GM23248 (cell line): ENCODE data around the gene S100A4. TPM values are rescaled to one million over a fixed set of nuclear protein-coding genes. Genes with fewer than 3 reads are reported as not detected.

ENCODE experiments used
- DNase-seq: peaks from one replicate; pipeline ENCODE4 v3.0.0-alpha.2; 2015
- H2AFZ ChIP-seq: fragments of 200-600 bp; sonication (generic); 2 replicates; pipeline ENCODE4 v1.6.1; 2016; ENCODE audit warnings: antibody characterized with exemption
- H3F3A ChIP-seq: fragments of 200-600 bp; sonication (generic); 2 replicates; pipeline ENCODE4 v1.6.1; 2016; ENCODE audit warnings: mild to moderate bottlenecking, antibody characterized with exemption, mixed run types; ENCODE audit not compliant: insufficient read depth
- H3K27ac ChIP-seq: fragments of 200-600 bp; sonication (generic); 2 replicates; pipeline ENCODE4 v1.5.1; 2016; ENCODE audit warnings: mild to moderate bottlenecking
- H3K27me3 ChIP-seq: fragments of 200-600 bp; sonication (generic); replicated peaks from 2 replicates; pipeline ENCODE4 v1.6.1; 2016; ENCODE audit warnings: mild to moderate bottlenecking; ENCODE audit not compliant: insufficient read depth
- H3K36me3 ChIP-seq: fragments of 200-600 bp; sonication (generic); 2 replicates; pipeline ENCODE4 v1.6.1; 2016; ENCODE audit warnings: low read depth, mild to moderate bottlenecking
- H3K4me1 ChIP-seq: fragments of 200-600 bp; sonication (generic); 2 replicates; pipeline ENCODE4 v1.6.1; 2016; ENCODE audit warnings: mild to moderate bottlenecking; ENCODE audit not compliant: insufficient read depth
- H3K4me2 ChIP-seq: fragments of 200-600 bp; sonication (generic); one replicate; pipeline ENCODE4 v1.6.1; 2016; ENCODE audit warnings: mild to moderate bottlenecking; ENCODE audit not compliant: unreplicated experiment
- H3K4me3 ChIP-seq: fragments of 200-600 bp; sonication (generic); 2 replicates; pipeline ENCODE4 v1.5.1; 2016; ENCODE audit warnings: mild to moderate bottlenecking
- H3K79me2 ChIP-seq: fragments of 200-600 bp; sonication (generic); 2 replicates; pipeline ENCODE4 v1.6.1; 2016; ENCODE audit warnings: mild to moderate bottlenecking; ENCODE audit not compliant: insufficient read depth
- H3K9ac ChIP-seq: fragments of 200-600 bp; sonication (generic); 2 replicates; pipeline ENCODE4 v1.6.1; 2016; ENCODE audit warnings: mild to moderate bottlenecking
- H3K9me2 ChIP-seq: fragments of 200-600 bp; sonication (generic); 2 replicates; pipeline ENCODE4 v1.6.1; 2016; ENCODE audit warnings: mixed run types, mild to moderate bottlenecking, moderate library complexity; ENCODE audit not compliant: insufficient read depth
- H3K9me3 ChIP-seq: fragments of 200-600 bp; sonication (generic); one replicate; pipeline ENCODE4 v1.6.1; 2017; ENCODE audit warnings: low read depth
- H4K20me1 ChIP-seq: fragments of 200-600 bp; sonication (generic); 2 replicates; pipeline ENCODE4 v1.6.0; 2016; ENCODE audit not compliant: insufficient read depth
- EZH2 ChIP-seq: fragments of 200-600 bp; sonication (generic); IDR thresholded peaks from 2 replicates; pipeline ENCODE4 v1.6.1; 2018; ENCODE audit warnings: antibody characterized with exemption, mild to moderate bottlenecking; ENCODE audit not compliant: insufficient read depth, poor library complexity, severe bottlenecking
- EZH2phosphoT487 ChIP-seq: fragments of 200-600 bp; sonication (generic); IDR thresholded peaks from 2 replicates; pipeline ENCODE4 v1.6.1; 2018; ENCODE audit warnings: antibody characterized with exemption, moderate library complexity, mild to moderate bottlenecking, low read depth; ENCODE audit not compliant: insufficient read depth
- WGBS, 2 experiments: methylation state at CpG; one replicate each; pipeline ENCODE4 v1.1.6; 2015 to 2017; ENCODE audit warnings: low lambda C conversion rate in 2 of 2, low coverage in 1 of 2; ENCODE audit errors: missing lambda C conversion rate in 2 of 2; 5-methylcytosine and 5-hydroxymethylcytosine counted together
- in situ Hi-C: fragments of 300-500 bp; cut with MboI; formaldehyde crosslinking; loops from 2 replicates; pipeline ENCODE4 v1.15.0; 2020
- polyA plus RNA-seq: library from polyadenylated mRNA; unstranded; fragments of >200 nt; fragmentation: Nextera tagmentation; extraction: Ambion mirVana; gene quantifications from 2 replicates; pipeline ENCODE4 v1.2.1, GENCODE V29; 2016
- total RNA-seq: library from RNA; depleted of rRNA; stranded (reverse); fragments of >200 nt; shearing (Covaris generic); gene quantifications from 2 replicates; pipeline ENCODE4 v1.2.3, GENCODE V29; 2014

Gene S100A4
- total and polyA plus RNA-seq, 2 experiments from 2014 or later: 236 to 610 TPM

DNA sequence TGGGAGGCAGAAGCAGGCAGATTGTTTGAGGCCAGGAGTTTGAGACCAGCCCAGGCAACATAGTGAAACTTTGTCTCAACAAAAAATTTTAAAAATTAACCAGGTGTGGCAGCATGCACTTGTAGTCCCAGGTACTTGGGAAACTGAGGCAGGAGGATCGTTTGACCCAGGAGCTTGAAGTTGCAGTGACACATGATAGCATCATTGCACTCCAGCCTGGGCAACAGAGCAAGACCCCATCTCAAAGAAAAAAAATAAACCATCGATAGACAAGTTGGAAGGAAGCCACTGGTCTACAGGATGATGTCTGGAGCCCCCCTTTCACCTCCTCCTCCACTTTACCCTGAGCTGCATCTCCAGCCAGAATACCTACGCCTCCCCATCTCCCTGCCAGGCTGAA, 26.4 kb downstream of the S100A4 start:
- WGBS, 2 experiments: 89 to 91% methylated on average over 3 of the region's 3 CpGs
- Histone ChIP-seq H3K27me3 (no peaks in the 10 kb centered on the region), H3K27ac (no peak overlapping the region), H4K20me1 (no peaks in the 10 kb centered on the region), H3K9me2 (no peaks in the 10 kb centered on the region), H3F3A (0 out of 2 replicates have a peak, but pooled peaks cover under 1% of the 10 kb centered on the region), H3K4me2 (no peak overlapping the region), H3K9me3 (no peaks in the 10 kb centered on the region), H3K79me2 (no peaks in the 10 kb centered on the region), H3K4me3 (no peak overlapping the region), H3K4me1 (no peaks in the 10 kb centered on the region), H2AFZ (no peak overlapping the region), H3K9ac (no peak overlapping the region), H3K36me3 (no peaks in the 10 kb centered on the region)
- TF ChIP-seq EZH2: no peak
- no peak for TF ChIP-seq EZH2phosphoT487
- in situ Hi-C loops: no loop called here
- no peak for DNase-seq

DNA sequence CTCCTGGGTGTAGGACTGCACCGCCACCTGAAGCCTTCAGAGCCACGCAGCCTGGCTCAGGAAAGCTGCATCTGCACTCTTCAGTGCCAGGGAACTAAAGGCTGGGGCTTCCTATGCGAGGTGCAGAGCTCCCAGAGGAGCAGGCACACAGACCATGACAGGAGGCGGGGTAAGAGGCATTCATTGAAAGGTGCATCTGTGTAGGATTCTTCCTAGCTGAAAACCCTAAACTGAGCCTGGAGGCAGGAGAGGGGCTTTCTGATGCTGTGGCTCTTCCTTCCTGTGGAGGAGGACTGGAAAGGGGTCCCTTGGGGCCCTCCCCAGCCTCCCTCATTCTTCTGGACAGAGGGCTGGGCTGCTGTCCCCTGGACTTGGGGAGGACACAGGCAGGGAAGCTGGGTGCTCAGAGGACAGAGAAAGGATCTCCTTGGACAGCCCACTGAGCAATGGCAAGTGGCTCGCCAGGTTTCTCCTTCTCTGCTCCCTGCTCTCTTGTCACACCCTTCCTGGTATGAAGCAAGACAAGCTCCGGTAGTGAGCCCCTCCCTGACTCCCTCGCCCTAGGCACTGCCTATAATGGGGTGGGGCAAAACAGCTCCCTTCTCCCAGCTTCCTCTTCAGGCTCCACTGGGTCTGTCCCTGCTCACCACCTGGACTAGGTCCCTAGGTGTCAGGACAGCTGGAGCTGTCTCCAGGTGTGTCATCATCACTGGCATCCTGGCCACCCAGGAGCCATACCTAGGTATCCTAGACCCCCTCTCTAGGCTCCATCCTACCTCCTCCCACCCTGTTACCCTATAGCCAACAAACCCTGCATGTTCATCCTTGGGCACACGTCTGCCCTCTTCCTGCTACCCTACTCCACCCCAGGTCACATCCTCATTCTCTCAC, 29.9 kb downstream of the S100A4 start:
- no peak for DNase-seq
- no peak overlapping the region for H3K4me3 ChIP-seq
- H3K4me2 ChIP-seq: no peak overlapping the region
- WGBS, 2 experiments: 45 to 52% methylated on average over 8 of the region's 8 CpGs
- H3K79me2 ChIP-seq: no peaks in the 10 kb centered on the region
- no peak overlapping the region for H2AFZ ChIP-seq
- TF ChIP-seq EZH2 (no peak), EZH2phosphoT487 (no peak)
- H3K4me1 ChIP-seq: peaks cover 5% of the 10 kb centered on the region; the same call in 1 of the 2 replicates
- H3K36me3 ChIP-seq: no peaks in the 10 kb centered on the region
- no peak overlapping the region for H3K9ac ChIP-seq
- H3F3A ChIP-seq: no peaks in the 10 kb centered on the region
- H3K9me2 ChIP-seq: no peaks in the 10 kb centered on the region
- no peak overlapping the region for H3K27ac ChIP-seq
- H3K9me3 ChIP-seq: no peaks in the 10 kb centered on the region
- H4K20me1 ChIP-seq: no peaks in the 10 kb centered on the region
- in situ Hi-C loops: no loop called here
- H3K27me3 ChIP-seq: no peaks in the 10 kb centered on the region

DNA sequence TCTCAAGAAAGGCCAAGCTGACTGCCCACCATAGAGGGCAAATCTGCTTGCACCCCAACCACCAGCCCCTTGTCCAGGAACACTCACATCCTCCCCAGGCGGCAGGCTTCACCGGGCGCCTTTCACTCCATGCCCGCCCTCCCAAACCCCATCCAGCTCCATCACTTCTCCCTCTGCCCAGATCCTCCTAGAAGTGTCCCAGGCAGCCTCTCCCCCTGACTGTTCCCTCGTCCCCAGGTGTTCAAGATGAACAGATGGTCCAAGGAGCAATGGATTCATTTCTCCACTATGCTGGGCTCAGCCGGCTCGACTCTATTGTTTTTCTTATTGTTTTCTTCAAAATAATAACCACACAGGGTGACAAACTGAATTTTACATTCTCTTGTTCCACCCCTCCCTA, 31.9 kb downstream of the S100A4 start:
- in situ Hi-C loops: no loop called here
- Histone ChIP-seq H3K79me2 (no peaks in the 10 kb centered on the region), H4K20me1 (no peaks in the 10 kb centered on the region), H3K27me3 (no peaks in the 10 kb centered on the region), H2AFZ (no peak overlapping the region), H3K4me2 (no peak overlapping the region), H3F3A (peaks cover 5% of the 10 kb centered on the region; the same call in 1 of the 2 replicates), H3K9me2 (no peaks in the 10 kb centered on the region), H3K36me3 (no peaks in the 10 kb centered on the region), H3K4me1 (peaks cover 5% of the 10 kb centered on the region; the same call in 1 of the 2 replicates), H3K4me3 (no peak overlapping the region), H3K9me3 (no peaks in the 10 kb centered on the region), H3K27ac (no peak overlapping the region), H3K9ac (no peak overlapping the region)
- TF ChIP-seq EZH2 (no peak), EZH2phosphoT487 (no peak)
- no peak for DNase-seq
- WGBS, 2 experiments: 95 to 100% methylated on average over 7 of the region's 7 CpGs

- no peaks in the 10 kb centered on the region for H4K20me1 ChIP-seq
- no peaks in the 10 kb centered on the region for H3K36me3 ChIP-seq
- 84 to 91% methylated on average over 3 of the region's 3 CpGs for WGBS, 2 experiments
Observed at GRCh38 chr1:153513023-153513422, 32.6 kb downstream of the S100A4 start.

More at GRCh38 chr1:153513023-153513422, 32.6 kb downstream of the S100A4 start:
- H3K4me1 ChIP-seq: peaks cover 10% of the 10 kb centered on the region
- no peak overlapping the region for H3K27ac ChIP-seq
- peaks cover 5% of the 10 kb centered on the region; the same call in 1 of the 2 replicates for H3F3A ChIP-seq
- TF ChIP-seq EZH2 (no peak), EZH2phosphoT487 (no peak)
- H2AFZ ChIP-seq: no peak overlapping the region
- H3K4me3 ChIP-seq: no peak overlapping the region
- no peak overlapping the region for H3K9ac ChIP-seq
- no peaks in the 10 kb centered on the region for H3K79me2 ChIP-seq
- in situ Hi-C loops: no loop called here
- no peaks in the 10 kb centered on the region for H3K9me3 ChIP-seq
- no peaks in the 10 kb centered on the region for H3K9me2 ChIP-seq
- H3K4me2 ChIP-seq: no peak overlapping the region
- no peaks in the 10 kb centered on the region for H3K27me3 ChIP-seq
- no peak for DNase-seq
